ENCODE measurements around the gene HLA-DOB.
A peak's percentile ranks its signal among the peaks of the same experiment; 100 is the strongest.
"Not testable (repeated sequence)": the region's sequence is repeated elsewhere in the genome, so short reads cannot be mapped to it uniquely, and the experiment has no call there.

HLA-DOB gene

DNA sequence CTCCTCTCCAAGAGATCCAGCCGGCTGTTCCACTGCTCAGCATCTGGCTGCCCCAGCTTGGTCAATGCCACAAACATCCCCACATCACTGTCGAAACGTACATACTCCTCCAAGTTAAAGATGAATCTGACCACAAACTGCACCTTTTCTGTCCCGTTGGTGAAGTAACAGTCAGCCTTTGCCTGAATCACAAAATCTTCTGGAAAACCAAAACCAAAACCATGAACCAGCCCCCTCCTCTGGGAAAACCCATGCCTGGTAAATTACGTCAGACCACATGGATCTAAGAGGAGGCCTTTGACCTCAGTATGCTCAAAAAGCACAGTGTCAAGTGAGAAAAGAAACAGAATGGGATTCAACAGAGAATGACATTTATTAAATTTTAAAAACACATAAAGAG, 1.7 kb downstream of the HLA-DOB start:
- DNase-seq, result no peak

DNA sequence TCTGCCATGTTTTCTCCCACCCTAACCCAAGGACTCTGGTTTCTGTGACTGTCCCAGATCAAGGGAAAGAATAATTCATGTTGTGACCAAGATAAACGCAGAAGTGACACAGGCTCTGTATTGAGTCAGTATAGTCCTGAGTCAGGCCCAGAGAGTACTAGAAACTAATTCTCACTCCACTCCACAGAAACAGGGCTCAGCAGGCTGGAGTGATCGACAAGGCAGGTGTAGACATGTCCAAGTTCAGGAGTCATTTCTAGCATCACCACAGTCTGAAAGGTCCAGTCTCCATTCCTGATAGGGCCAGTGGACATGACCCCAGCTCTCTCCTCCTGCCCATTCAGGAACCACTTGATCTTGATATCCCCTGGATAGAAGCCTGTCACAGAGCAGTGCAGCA, 2.7 kb downstream of the HLA-DOB start:
- no peak for DNase-seq

DNA sequence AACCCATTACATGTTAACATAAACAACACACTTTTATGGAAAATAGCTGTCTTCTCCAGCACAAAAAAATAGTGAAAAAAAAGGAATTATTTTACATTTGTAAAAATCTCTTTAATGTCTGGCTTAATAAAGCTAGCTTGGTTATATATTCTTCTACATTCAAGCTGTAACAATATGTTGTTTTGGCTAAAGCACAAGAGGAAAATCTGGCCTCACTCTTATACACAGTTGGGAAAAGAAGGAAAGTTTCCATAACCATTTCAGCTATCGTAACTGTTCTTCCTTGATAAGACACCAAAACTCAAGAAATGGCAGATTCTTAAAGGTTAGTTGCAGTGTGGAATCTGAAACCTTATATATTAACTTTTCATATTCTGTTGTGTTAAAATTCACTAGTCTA, 7.6 kb downstream of the HLA-DOB start:
- DNase-seq, result no peak

DNA sequence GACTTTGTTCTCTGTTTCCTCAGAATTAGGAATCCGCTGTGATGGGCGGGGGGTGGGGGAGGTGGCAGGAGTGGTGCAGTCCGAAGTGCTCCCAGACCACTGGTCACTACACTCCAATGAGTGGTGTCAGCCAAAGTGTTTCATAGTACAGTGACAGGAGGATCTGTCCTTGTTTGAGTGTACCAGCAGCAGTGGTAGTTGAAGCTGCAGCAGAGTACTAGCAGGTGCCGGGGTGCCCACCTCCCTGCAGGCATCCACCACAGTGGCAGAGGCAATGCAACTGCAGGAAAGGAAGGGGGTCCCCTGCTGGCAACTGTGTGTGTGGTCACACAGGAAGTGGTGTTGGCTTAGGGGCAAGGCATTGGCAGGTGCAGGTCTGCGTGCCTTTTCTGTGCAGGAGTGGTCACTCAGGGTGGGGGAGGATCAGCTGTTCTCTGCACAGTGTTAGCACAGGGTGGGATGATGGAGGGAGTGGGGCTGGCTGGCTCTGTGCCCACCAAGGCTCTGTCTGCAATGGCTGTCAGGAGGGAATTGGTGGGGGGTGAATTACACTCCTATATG, 9.7 kb downstream of the HLA-DOB start:
- DNase-seq, result no peak

DNA sequence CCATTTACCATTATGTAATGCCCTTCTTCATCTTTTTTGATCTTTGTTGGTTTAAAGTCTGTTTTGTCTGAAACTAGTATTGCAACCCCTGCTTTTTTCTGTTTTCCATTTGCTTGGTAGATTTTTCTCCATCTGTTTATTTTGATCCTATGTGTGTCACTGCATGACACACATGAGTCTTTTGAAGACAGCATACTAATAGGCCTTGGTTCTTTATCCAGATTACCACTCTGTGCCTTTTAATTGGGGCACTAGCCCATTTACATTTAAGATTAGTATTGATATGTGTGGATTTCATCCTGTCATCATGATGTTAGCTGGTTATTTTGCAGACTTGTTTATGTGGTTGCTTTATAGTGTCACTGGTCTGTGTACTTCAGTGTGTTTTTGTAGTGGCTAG, 11.4 kb downstream of the HLA-DOB start:
- not testable (repeated sequence) for DNase-seq

DNA sequence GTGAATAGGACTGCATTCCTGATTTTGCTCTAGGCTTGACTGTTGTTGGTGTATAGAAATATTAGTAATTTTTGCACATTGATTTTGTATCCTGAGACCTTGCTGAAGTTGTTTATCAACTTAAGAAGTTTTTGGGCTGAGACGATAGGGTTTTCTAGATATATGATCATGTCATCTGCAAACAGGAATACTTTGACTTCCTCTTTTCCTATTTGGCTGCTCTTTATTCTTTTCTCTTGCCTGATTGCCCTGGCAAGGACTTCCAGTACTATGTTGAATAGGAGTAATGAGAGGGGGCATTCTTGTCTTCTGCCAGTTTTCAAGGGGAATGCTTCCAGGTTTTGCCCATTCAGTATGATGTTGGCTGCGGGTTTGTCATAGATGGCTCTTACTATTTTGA, 13.4 kb downstream of the HLA-DOB start:
- DNase-seq, result no peak

DNA sequence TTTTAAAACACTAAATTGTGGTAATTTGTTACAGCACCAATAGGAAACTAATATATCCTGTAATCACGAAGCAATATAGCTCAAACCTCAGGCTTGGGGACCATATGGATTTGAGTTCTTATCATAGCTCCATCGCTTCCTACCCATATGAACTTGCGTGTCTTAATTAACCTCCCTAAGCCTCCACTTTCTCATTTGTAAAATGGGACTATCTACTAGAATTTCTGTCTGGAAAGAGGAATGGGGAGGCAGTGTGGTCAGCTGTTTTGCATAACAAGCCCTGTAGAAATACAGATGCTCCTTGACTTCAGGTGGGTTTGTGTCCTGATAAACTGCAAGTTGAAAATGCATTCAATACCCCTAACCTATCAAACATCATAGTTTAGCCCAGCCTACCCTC, 17.1 kb downstream of the HLA-DOB start:
- DNase-seq, result no peak

DNA sequence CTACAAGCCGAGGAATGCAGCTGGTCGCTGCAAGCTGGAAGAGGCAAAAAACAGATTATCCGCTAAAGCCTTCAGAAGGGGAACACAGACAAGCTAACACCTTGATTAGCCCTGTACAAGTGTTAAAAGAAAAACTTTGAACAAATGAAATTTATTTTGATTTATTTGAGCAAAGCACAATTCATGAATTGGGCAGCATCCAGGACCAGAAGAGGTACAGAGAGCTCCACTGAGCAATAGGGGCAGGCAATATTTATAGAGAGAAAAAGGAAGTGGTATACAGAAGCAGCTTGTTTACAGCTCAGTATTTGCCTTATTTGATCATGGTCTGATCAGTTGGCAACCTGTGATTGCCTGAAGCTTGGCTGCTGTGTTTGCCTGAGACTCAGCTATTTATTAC, 17.6 kb downstream of the HLA-DOB start:
- no peak for DNase-seq

DNA sequence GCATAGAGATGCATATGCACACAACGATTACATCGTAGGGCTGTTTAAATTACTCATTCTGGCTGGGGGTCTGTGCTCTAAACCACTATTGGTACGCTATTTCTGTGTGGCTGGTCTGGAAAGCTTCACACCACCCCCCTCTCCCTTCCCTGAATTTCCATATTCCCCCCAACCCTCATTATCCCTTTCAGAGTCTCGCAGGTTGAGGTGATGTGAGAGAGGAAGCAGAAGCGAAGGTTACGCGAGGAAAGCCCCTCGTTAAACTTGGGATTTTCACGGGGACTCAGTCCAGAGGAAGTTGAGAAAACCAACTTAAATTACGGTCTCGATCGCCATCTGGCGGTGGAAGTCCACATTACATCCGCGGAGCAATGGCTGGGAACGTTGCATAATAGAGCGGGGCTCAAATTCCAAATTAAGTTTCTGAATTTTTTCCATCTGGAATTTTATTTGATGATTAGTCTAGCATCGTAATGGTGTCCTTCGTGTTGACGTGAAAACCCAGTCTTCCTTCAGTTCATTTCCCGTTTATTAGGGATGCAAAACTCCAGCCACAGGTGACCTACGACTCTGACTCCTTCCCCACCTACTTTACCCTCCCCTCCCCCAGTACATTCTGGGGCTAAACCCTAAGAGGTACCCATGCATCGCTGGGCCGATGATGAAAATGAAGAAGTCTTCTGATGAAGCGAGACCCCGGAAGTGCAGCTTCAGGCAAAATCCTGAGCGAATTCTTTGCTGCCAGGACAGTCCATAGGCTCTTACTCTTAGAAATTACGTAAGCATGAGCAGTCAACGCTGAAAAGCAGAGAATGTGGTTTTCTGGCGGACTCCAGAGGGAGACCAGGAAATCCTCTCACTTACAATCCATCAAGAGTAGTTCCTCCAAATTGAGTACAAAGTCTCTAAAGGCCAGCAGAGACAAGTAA, 19.7 kb downstream of the HLA-DOB start:
- DNase-seq, result peak in 45 of 56 donors; percentile 4 to 89 (median 36)

DNA sequence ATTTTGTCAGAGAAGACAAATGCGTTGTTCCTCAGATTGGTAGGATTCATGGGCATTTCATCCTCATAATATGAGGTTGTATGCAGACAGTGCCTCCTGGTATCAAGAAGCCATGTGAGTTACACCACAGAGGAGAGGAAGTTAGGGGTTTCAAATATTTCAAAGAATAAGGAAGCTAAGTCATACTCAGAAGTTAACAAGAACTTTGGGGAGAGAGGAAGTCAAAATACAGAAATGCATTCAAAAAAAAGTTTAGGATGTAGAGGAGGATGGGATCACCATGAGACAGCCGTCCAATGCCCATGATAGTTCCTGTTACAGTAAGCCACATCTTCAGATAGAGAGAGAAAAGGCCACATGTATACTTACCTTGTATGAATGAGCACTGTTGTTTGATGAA, 22.3 kb downstream of the HLA-DOB start:
- peak in 1 of 56 donors; percentile 1 for DNase-seq

DNA sequence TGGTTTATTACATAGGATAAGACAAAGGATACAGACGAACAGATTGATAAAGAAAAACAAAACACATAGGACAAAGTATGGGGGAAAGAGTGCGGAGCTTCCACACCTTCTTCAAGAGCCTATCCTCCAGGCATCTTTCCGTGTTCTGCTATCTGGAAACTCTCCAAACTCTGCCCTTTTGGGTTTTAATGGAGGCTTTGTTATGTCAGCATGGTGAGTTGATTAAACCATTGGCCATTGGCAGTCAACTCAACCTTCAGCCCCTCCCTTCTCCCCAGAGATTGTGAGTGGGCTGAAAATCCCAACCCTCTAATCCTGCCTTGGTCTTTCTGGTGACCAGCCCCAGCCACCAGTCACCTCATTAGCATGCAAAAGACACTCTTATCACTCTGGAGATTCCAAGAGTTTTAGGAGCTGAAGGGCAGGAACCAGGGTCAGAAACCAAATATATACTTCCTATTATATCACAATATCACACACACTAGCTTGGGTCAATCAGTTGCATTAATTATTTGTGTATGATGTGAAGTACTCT, 23.8 kb downstream of the HLA-DOB start:
- DNase-seq, result no peak

DNA sequence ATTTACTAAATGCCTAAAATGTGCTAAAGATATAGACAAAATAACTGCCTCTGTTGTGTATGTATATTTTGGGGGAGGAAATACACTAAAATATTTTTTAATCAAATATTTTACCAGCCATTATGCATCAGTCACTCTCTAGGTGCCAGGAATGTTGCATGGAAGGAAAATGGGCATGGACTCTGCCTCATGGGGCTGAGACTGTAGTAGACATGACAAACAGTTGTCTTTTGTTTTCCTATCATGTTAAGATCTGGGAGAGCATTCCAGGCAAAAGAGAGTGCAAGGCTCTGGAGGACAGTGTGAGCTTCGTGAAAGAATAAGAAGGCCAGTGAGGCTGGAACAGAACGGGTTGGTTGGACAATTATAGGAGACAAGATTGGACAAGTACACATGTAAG, 26.5 kb downstream of the HLA-DOB start:
- no peak for DNase-seq

DNA sequence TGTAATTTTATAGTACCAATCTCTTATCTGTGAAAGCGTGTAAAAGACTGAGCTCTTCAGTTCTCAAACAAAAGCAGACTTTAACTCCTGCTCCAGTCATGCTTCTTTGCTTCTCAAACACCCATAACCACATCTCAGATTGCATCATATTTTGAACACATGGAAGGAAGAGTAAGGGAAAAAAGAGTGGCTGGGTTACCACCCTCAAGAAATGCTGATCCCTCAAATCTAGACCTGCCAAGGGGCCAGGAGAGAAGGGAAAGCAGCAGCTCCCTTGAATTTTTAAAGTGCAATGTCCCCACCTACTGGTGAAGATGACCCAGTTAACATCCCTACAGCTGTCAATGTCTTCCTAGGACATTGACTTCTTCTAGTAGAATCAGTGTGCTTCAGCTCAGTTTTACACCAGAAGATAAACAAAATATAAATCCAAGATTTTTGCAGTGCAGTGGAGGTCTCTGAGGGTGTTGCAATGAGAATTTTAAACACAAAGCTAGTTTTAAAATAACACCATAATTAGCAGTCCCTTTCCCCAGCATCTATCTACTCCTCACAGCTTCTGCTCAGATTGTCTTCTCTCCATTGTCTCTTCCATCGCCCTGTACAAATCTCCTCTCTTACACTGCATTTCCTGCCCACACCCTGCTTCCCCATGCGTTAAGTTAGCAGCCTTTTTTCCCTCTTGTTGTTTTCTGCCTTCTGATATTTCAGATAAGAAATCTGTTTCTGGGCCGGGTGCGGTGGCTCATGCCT, 30.8 kb downstream of the HLA-DOB start:
- peak in 16 of 56 donors; percentile 1 to 34 (median 8) for DNase-seq

DNA sequence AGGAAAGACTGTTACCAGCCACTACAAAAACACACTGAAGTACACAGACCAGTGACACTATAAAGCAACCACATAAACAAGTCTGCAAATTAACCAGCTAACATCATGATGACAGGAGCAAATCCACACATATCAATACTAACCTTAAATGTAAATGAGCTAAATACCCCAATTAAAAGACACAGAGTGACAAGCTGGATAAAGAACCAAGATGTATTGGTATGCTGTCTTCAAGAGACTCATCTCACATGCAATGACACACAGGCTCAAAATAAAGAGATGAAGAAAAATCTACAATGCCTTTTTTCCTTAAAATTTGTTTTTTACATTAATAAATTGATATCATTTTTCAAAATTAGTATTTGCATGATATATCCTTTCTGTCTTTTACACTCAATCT, 33.9 kb downstream of the HLA-DOB start:
- not testable (repeated sequence) for DNase-seq

DNA sequence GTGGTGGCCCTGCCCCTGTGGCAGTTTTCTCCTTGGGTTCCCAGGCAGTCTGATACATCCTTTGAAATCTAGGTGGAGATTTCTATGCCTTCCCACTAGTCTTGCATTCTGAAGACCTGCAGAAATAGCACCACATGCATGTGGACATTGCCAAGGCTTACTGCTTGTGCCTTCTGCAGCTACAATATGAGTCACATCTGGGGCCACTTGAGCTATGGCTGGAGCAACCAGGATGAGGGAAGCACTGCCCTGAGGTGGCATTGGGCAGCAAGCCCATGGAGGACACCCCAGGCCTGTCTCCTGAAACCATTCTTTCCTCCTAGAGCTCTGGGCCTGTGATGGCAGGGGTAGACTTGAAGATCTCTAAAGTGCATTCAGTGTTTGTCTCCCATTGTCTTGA, 37.8 kb downstream of the HLA-DOB start:
- no peak for DNase-seq

DNA sequence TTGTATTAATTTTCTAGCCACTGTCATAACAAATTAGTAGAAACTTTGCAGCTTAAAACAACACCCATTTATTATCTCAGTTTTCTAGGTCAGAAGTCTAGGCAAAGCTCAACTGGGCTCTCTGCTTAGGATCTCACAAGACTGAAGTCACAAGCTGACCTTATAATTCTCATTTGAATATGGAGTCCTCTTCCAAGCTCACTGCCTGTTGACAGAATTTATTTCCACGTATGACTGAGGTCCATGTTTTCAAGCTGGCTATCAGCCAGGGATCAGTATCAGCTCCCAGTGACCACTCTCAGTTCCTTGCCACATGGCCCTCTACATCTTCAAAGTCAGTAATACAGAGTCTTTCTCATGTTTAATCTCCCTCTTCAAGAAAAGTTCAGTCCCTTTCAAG, 41.7 kb downstream of the HLA-DOB start:
- no peak for DNase-seq

DNA sequence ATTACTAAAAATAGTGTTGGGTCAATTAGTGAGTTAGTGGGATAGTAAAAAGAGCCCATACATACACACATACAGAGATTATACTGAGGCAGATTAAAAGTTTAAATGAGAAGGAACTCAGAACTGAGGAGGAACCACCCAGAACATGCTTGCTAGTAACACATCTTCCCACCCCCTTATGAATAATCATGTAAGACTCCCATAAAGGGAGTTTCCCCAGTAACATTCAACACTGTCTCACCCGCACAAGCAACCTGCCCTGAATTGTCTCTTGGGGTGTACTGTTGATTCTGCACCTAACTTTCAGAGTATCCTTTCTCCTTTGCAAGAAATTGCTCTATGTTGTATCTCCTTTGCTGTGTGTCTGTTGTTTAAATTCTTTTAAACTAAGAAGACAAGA, 42.4 kb downstream of the HLA-DOB start:
- DNase-seq, result no peak

DNA sequence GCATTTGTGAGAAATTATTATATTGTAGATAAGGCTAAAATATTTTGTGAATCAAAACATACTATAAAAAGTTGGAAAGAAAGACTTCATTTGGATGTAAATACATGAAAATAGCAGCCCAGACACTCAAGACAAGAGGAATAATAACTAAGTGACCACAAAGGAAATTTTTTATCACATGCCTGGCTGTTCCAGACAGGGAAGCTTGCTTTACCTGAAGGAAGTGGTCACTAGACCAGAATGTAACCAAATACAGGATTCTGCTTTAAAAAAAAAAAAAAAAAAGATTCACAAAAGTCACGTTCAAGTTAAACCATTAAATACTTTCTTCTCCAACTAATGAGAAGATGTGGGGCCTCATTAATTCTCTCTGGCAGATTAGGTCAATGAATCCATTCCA, 44.1 kb downstream of the HLA-DOB start:
- DNase-seq, result no peak

DNA sequence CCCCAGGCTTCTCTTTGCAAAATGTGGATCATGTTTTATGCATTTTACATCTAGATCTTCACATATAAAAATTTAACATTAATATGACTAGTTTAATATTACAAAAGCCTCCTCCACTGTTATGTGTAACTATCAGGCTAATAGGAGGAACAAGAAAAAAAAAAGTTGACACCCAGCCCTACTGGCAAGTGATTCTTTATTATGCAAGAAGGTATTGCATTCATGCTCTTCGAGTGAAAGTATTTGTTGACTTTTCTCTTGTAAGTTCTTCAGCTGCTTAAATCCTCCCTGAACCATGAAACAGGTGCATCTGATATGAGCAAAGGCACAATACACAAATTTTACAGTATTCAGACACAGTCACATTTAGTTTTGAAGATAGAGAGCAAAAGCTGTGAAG, 52.8 kb downstream of the HLA-DOB start:
- DNase-seq, result no peak

DNA sequence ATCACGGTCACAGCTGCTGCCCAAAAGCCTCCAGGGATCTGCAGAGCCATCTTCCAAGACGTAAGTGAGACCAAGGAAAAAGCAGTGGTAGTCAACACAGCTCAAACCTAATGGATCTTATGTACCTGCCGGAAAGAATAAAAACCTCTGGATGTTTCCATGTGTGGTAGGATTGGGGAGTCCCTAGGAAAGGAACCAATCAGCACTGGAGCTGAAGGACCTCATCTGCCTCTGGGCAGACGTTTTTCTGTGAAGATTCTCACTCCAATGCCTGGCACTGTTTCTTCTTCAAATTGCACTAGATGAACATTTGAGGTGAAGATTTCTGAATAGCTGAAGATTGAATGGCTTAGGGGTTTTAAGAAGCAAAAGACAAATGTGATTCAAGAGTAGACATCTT, 53.4 kb downstream of the HLA-DOB start, which contains the start of gene HLA-DQB2:
TSS of gene HLA-DQB2 (minus strand) at position 112 of the 400 bp plus-strand sequence. CDS start at position 50, 62 bp downstream.
- no peak for DNase-seq

All from amygdala (tissue), 56 donors.